B cell (primary cell): ENCODE results near the gene PANK4. TPM values are rescaled to one million over a fixed set of nuclear protein-coding genes. Genes with fewer than 3 reads are reported as not detected.

Experiments
- ATAC-seq: fragments of 200-7000 bp; cut with Tn5 transposase; one replicate; pipeline ENCODE4 v1.10.0; 2021; ENCODE audit warnings: low read depth, mild to moderate bottlenecking, moderate number of reproducible peaks, moderate library complexity
- CTCF ChIA-PET: fragments of 350-600 bp; sonication (Branson Sonifier 250); formaldehyde crosslinking; loops from one replicate; lab custom pipeline; 2021; ENCODE audit warnings: antibody characterized with exemption, inconsistent platforms; lab: Charles Lee
- POLR2A ChIA-PET: fragments of 350-600 bp; sonication (Branson Sonifier 250); formaldehyde crosslinking; loops from one replicate; lab custom pipeline; 2021; ENCODE audit warnings: antibody characterized with exemption; lab: Charles Lee
- DNase-seq: peaks from one replicate; pipeline ENCODE4 v3.0.0; 2013
- H2AFZ ChIP-seq: 2 replicates; pipeline ENCODE4 v1.6.1; 2012; ENCODE audit warnings: mild to moderate bottlenecking, low read depth, low read length; ENCODE audit not compliant: insufficient read depth, poor library complexity, severe bottlenecking
- H3K27ac ChIP-seq, 2 donors: 1 replicate in 1 of 2; 2 replicates in 1 of 2; pipeline ENCODE4 v1.5.1; 2012 to 2013; ENCODE audit warnings: low read length in 2 of 2, mild to moderate bottlenecking in 2 of 2, moderate library complexity in 1 of 2
- H3K27me3 ChIP-seq, 4 experiments: fragments of 200-600 bp in 1 of 4; sonication (generic) in 1 of 4; replicated peaks in 1 of 4; 1 replicate in 2 of 4; 2 replicates in 2 of 4; pipeline versions ENCODE4 v1.6.1 to v1.7.0; 2013 to 2016; ENCODE audit warnings: low read length in 3 of 4, mild to moderate bottlenecking in 2 of 4, mixed read lengths in 1 of 4, moderate library complexity in 1 of 4; ENCODE audit not compliant: insufficient read depth in 4 of 4, control insufficient read depth in 3 of 4; ENCODE audit errors: control extremely low read depth in 1 of 4
- H3K36me3 ChIP-seq, 2 experiments: replicated peaks in 1 of 2; 1 replicate in 1 of 2; 2 replicates in 1 of 2; pipeline versions ENCODE4 v1.6.1 to v1.7.1; 2013; ENCODE audit warnings: low read length in 1 of 2; ENCODE audit not compliant: insufficient read depth in 2 of 2, control insufficient read depth in 1 of 2; ENCODE audit errors: control extremely low read depth in 1 of 2, extremely low read depth in 1 of 2
- H3K4me1 ChIP-seq, 2 donors: fragments of 200-600 bp in 1 of 2; sonication (generic) in 1 of 2; 1 replicate in 1 of 2; 2 replicates in 1 of 2; pipeline versions ENCODE4 v1.5.1 to v1.6.1; 2013 to 2017; ENCODE audit warnings: low read length in 2 of 2; ENCODE audit not compliant: control insufficient read depth in 2 of 2, insufficient read depth in 2 of 2
- H3K4me2 ChIP-seq: replicated peaks from 2 replicates; pipeline ENCODE3; 2012; ENCODE audit warnings: mild to moderate bottlenecking, low read depth, low read length; ENCODE audit not compliant: poor library complexity, severe bottlenecking
- H3K4me3 ChIP-seq, 5 experiments: fragments of 200-600 bp in 1 of 5; sonication (generic) in 1 of 5; 1 replicate in 3 of 5; 2 replicates in 2 of 5; pipeline versions ENCODE4 v1.5.1 to v1.7.0; 2011 to 2016; ENCODE audit warnings: low read length in 4 of 5, mild to moderate bottlenecking in 4 of 5, low read depth in 2 of 5, control low read depth in 1 of 5, moderate library complexity in 1 of 5; ENCODE audit not compliant: insufficient read depth in 1 of 5; ENCODE audit errors: control extremely low read depth in 1 of 5, extremely low read depth in 1 of 5
- H3K79me2 ChIP-seq: fragments of 200-600 bp; sonication (generic); one replicate; pipeline ENCODE4 v1.6.0; 2016; ENCODE audit warnings: low read length; ENCODE audit not compliant: control insufficient read depth, insufficient read depth
- H3K9ac ChIP-seq: fragments of 200-600 bp; sonication (generic); 2 replicates; pipeline ENCODE4 v1.6.1; 2017; ENCODE audit warnings: mild to moderate bottlenecking, low read length, moderate library complexity
- H3K9me3 ChIP-seq, 3 donors: one replicate each; pipeline versions ENCODE4 v1.6.1 to v1.7.1; 2013; ENCODE audit warnings: low read length in 2 of 3; ENCODE audit not compliant: control insufficient read depth in 2 of 3, insufficient read depth in 1 of 3; ENCODE audit errors: control extremely low read depth in 1 of 3
- H4K20me1 ChIP-seq: 2 replicates; pipeline ENCODE4 v1.6.0; 2012; ENCODE audit warnings: mild to moderate bottlenecking, low read length; ENCODE audit not compliant: insufficient read depth, control insufficient read depth, poor library complexity, severe bottlenecking
- H3K27ac Mint-ChIP-seq: one replicate; pipeline ENCODE4 v1.8.0; 2021; ENCODE audit warnings: mixed read lengths
- H3K27me3 Mint-ChIP-seq: one replicate; pipeline ENCODE4 v1.8.0; 2021; ENCODE audit warnings: mixed read lengths
- H3K4me1 Mint-ChIP-seq: one replicate; pipeline ENCODE4 v1.8.0; 2021; ENCODE audit warnings: mixed read lengths
- H3K4me3 Mint-ChIP-seq: one replicate; pipeline ENCODE4 v1.8.0; 2021; ENCODE audit warnings: mixed read lengths
- H3K9me3 Mint-ChIP-seq: one replicate; pipeline ENCODE4 v1.8.0; 2022; ENCODE audit warnings: mixed read lengths; ENCODE audit not compliant: insufficient read depth
- CTCF ChIP-seq: fragments of 200-600 bp; IDR thresholded peaks from one replicate; pipeline ENCODE4 v1.8.0; 2022; ENCODE audit warnings: antibody characterized with exemption, mild to moderate bottlenecking
- EZH2 ChIP-seq: IDR thresholded peaks from 2 replicates; pipeline ENCODE4 v1.6.1; 2012; ENCODE audit warnings: borderline replicate concordance, low read depth, mild to moderate bottlenecking, moderate library complexity, low read length; ENCODE audit not compliant: insufficient read depth, poor library complexity, severe bottlenecking
- WGBS: methylation state at CpG from one replicate; pipeline ENCODE4 v1.1.5; 2013; ENCODE audit warnings: missing lambda C conversion rate; ENCODE audit not compliant: insufficient coverage; 5-methylcytosine and 5-hydroxymethylcytosine counted together
- intact Hi-C: fragments of 100-400 bp; cut with micrococcal nuclease; formaldehyde crosslinking; loops from one replicate; pipeline ENCODE4 v1.10.0; 2022
- polyA plus RNA-seq: library from polyadenylated mRNA; depleted of rRNA; stranded (reverse); fragments of >200 nt; gene quantifications from 2 replicates; pipeline ENCODE4 v1.2.3, GENCODE V29; 2012
- total RNA-seq, 2 donors: library from RNA; stranded (reverse); fragments of 120-200 nt in 1 of 2; gene quantifications; 1 replicate in 1 of 2; 2 replicates in 1 of 2; pipeline versions ENCODE4 v1.2.3 to v1.2.4, GENCODE V29; 2013 to 2022

Gene PANK4
- total and polyA plus RNA-seq, 2 donors (not counting 1 experiment from before 2014, with no cell fraction given): 38.0 to 80.5 TPM

- H3K79me2 ChIP-seq: no peaks in the 10 kb centered on the region
- Mint-ChIP-seq H3K4me1 (no peaks in the 10 kb centered on the region), H3K27me3 (peaks cover 4% of the 10 kb centered on the region), H3K27ac (no peak overlapping the region), H3K9me3 (no peaks in the 10 kb centered on the region), H3K4me3 (no peak overlapping the region)
- H3K4me2 ChIP-seq: no peak overlapping the region
- TF ChIP-seq CTCF: no peak
- no peak for TF ChIP-seq EZH2
- H3K9ac ChIP-seq: no peak overlapping the region
- no peaks in the 10 kb centered on the region for H3K36me3 ChIP-seq
- ChIA-PET POLR2A (no interaction called here), CTCF (no interaction called here)
- no peaks in the 10 kb centered on the region for H3K9me3 ChIP-seq
- no peaks in the 10 kb centered on the region for H3K4me1 ChIP-seq
- intact Hi-C loops: no loop called here
- DNase-seq: no peak
- WGBS: 84% methylated on average over 18 of the region's 18 CpGs
- H3K27me3 ChIP-seq: peaks cover 0 to 5% (median 0%) of the 10 kb centered on the region in 4 experiments
- H4K20me1 ChIP-seq: no peaks in the 10 kb centered on the region
- no peak for ATAC-seq
- no peak overlapping the region for H3K4me3 ChIP-seq
- H2AFZ ChIP-seq: no peak overlapping the region
- no peak overlapping the region for H3K27ac ChIP-seq
Observed at GRCh38 chr1:2458687-2459086, 67.7 kb downstream of the PANK4 start.

Other genes with a start within 250 kb of the PANK4 start
- 30.4 and 32.6 TPM in 2 replicates for gene MORN1, start 135.0 kb downstream of the PANK4 start, total RNA-seq
- gene MORN1, start 135.0 kb downstream of the PANK4 start, polyA plus RNA-seq: 9.8 and 10.2 TPM in 2 replicates
- gene RER1, start 134.8 kb downstream of the PANK4 start, total RNA-seq: 117 and 118 TPM in 2 replicates
- gene RER1, start 134.8 kb downstream of the PANK4 start, polyA plus RNA-seq: 78.5 and 90.0 TPM in 2 replicates
- 16.5 and 18.4 TPM in 2 replicates for gene PEX10, start 114.0 kb downstream of the PANK4 start, total RNA-seq
- gene PEX10, start 114.0 kb downstream of the PANK4 start, polyA plus RNA-seq: 11.0 and 13.5 TPM in 2 replicates
- 20.0 and 20.1 TPM in 2 replicates for gene PLCH2, start 50.3 kb downstream of the PANK4 start, total RNA-seq
- gene PLCH2, start 50.3 kb downstream of the PANK4 start, polyA plus RNA-seq: 24.4 and 34.9 TPM in 2 replicates
- not detected in 2 replicates for gene HES5, start 3.7 kb upstream of the PANK4 start, total RNA-seq
- gene HES5, start 3.7 kb upstream of the PANK4 start, polyA plus RNA-seq: 0.23 TPM in 1 of 2 replicates, not detected in the other
- gene TNFRSF14, start 29.8 kb upstream of the PANK4 start, total RNA-seq: 239 and 243 TPM in 2 replicates
- 427 and 457 TPM in 2 replicates for gene TNFRSF14, start 29.8 kb upstream of the PANK4 start, polyA plus RNA-seq
- gene PRXL2B, start 60.2 kb upstream of the PANK4 start, total RNA-seq: 27.0 and 27.9 TPM in 2 replicates
- 10.0 and 13.0 TPM in 2 replicates for gene PRXL2B, start 60.2 kb upstream of the PANK4 start, polyA plus RNA-seq
- 0.22 TPM in 1 of 2 replicates, not detected in the other for gene MMEL1, start 106.4 kb upstream of the PANK4 start, total RNA-seq
- gene MMEL1, start 106.4 kb upstream of the PANK4 start, polyA plus RNA-seq: not detected in 2 replicates